8988T (cell line): ENCODE data around the gene ETFBKMT.
"Not testable (repeated sequence)": the region's sequence is repeated elsewhere in the genome, so short reads cannot be mapped to it uniquely, and the experiment has no call there.

Experiments used
- DNase-seq: peaks from one replicate; pipeline ENCODE4 v3.0.0; 2011

Gene ETFBKMT

DNA sequence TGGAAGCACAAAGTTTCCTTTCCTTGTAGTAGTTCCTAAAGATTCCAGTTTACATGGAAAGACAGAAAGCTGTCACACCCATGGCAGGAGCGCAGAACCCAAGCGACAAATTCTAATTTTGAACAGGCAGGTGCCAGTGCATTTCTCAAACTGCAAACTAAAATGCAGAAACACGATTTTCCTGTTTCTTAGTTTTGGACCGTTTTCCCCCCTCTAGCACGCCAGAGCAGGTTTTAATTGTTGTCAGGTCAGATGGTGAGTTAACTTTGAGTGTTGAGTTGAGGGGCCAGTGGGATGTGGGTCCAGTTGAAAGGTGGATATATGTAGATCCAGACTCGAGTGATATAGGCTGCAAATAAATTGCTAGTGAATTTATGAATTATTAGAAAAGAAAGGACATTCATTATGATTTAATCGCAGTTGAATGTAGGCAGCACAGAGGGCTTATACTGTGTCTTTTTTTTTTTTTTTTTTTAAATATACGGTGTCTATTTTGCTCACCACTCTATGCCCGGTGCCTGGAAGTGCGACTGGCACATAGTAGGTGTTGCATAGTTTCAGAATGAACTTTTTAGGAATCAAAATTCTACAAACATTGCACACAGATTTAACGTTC lies 909 bp upstream of the ETFBKMT start:
- DNase-seq: no peak

DNA sequence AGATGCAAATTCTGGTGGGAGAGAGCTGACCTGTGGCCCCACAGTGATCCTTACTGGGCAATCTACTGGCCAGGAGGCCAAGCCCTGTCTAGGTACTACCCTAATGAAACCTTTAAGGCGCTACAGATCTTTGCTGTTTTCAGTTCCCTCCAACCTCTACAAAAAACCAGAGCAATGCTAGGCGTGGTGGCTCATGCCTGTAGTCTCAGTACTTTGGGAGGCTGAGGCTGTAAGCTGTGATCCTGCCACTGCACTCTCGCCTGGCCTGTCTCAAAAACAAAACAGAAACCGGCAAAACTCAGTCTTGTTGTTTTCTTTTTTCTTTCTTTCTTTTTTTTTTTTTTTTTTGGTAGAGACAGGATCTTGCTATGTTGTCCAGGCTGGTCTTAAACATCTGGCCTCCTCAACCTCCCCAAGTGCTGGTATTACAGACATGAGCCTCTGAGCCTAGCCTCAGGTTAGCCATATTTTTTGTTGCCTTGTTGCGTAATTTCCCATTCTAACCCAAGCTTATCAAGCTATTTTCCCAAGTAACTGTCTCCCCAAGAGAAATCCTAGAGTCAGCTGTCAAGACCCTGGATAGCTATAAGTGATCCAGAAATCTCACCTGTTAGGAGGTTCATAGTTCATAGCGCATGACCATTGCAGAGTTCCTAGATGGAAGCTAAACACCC lies 2.8 kb downstream of the ETFBKMT start:
- DNase-seq: no peak

DNA sequence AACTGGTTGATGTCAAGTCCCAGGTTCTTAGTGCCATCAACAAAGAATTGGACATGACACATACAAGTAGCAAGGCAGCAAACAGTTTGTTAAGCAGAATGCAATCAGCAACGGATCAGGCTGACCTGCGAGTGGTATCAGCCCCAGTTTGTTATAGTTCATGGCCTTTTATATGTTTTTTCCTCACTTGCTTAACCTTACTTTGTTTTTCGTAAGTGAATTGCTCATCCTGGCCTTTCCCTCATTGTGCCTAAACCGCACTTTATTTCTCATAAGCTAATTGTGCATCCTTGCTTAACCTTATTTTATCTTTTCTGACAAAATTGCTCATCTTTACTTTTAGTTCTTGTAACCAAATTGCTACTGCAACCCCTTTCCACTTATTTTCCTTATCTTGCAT lies 4.1 kb downstream of the ETFBKMT start:
- no peak for DNase-seq

DNA sequence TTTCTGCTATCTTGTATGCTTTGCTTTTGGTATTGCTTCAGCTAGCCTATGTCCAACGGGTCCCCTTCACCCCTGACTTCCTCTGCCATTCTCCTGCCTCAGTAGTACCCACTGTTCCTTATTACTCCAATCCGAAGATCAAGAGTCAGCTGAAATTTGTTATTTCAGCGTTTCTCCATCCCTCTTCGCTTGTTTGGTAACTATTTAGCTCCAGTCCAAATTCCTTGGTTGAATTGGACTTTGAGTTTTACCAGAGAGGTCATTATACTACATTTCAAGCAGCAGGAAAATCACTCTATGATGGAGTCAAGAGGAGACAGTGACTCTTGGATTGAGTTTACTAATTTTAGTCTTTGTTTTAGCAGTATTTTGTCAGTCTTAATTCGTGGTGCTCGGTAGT lies 4.5 kb downstream of the ETFBKMT start:
- no peak for DNase-seq

DNA sequence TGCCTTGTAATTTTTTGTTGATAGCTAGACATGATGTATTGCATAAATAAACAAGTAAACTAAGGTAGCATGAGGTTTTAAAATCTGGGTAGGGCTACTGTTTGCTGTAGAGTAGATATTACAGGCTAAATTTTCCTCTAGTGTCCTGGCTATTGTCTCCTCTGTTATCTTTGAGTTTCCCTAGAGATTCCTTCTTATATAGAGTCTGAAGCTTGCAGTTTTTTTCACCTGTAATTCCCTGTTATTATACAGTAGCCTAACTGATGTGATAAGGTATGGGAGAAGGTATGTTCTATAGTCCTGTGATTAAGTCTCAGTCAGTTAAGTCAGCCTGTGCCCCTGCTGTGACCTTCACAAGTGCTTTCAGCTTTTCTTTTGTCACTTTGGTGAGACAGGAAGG lies 9.5 kb downstream of the ETFBKMT start:
- DNase-seq: no peak

DNA sequence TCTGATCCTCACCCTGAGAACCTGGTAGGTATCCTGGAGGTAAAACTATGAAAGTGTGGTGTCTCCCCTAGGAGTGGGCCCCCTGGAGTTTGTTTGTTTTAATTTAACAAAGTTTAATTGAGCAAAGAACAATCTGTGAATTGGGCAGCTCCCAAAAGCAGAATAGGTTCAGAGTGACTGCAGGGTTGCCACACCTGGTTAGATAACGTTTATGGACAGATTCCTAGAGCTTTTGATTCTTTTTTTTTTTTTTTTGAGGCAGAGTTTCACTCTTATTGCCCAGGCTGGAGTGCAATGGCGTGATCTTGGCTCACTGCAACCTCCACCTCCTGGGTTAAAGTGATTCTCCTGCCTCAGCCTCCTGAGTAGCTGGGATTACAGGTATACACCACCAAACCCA lies 10.1 kb downstream of the ETFBKMT start:
- DNase-seq: not testable (repeated sequence)

DNA sequence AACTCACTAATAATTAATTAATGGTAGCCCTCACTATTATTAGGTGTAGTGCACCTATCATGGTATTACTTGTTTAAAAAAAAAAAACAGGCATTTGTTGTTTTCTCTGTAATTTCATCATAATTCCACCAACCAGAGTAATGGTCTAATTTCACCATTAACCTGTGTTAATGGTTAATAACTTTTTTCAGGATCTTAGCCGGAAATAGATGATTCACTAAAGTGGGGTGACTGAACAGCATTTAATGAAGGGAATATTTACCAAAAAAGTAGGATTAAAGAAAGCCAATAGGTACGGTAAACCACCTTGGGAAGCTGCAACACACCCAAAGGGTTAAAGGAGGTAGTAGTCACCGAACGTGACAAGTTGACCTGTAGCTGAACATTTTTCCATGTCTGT lies 13.0 kb downstream of the ETFBKMT start:
- DNase-seq: no peak

DNA sequence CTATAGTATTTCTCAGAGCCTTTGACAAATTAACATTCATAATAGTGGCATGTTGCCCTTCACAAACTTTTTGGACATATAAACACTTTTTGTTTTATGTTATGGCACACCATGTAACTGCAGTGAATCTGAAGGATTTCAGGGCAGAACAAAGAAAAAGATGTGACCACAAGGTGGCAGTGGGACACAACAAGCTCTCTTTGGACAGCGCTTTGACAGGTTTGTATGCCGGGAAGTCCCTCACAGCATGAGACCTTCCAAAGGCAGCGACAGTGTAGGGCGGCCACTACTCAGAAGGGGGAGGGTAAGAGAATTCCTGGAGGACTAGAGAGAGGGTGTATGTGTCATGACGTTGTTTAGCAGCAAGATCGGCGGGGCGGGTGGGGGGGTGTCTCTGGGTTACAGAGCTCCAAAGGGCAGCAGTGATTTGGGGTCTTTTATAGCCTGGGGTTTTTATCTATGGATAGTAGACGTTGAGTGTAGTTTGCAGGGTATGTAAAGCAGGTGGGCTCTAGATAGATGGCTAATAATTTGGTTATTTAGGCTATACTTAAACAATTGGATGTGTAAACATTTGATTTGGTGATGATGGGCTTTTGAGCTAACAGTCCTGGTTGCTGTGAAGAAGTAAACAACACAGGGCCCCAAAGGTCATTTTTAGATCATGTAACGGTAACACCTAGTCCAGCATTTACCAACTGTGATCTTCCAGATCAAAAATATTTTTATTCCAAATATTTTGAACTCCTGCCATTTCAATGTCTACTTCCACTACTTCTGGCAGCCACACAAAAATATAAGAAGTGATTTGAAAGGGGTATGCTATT lies 22.9 kb downstream of the ETFBKMT start:
- DNase-seq: no peak

DNA sequence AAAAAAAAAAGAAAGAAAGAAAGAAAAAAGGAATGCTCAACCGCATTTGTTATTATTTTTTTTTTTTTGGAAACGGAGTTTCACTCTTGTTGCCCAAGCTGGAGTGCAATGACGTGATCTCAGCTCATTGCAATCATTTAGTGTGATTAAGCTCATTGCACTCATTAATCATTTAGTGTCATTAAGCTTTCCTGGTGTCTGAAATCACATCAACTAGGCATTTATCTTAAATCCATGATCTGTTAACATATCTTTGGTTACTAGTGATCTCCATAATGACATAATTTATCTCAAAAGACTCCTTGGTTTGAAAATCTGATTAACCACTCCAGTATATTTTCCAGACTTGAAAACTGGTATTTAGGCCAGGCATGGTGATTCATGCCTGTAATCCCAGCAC lies 26.3 kb downstream of the ETFBKMT start:
- no peak for DNase-seq

DNA sequence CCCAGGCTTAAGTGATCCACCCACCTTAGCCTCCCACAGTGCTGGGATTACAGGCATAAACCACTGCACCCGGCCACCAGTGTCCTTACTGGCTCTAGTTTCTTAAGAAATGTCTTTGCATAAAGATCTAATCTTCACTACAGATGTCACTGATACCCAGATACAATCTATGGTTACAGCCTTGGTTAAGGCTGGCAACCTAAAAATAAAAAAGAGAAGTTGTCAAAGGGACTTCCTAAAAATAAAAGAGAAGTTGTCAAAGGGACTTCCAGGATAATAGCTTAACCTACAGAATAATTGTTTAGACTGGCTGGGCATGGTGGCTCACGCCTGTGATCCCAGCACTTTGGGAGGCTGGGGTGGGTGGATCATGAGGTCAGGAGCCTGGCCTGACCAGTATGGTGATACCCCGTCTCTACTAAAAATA lies 27.6 kb downstream of the ETFBKMT start:
- no peak for DNase-seq

DNA sequence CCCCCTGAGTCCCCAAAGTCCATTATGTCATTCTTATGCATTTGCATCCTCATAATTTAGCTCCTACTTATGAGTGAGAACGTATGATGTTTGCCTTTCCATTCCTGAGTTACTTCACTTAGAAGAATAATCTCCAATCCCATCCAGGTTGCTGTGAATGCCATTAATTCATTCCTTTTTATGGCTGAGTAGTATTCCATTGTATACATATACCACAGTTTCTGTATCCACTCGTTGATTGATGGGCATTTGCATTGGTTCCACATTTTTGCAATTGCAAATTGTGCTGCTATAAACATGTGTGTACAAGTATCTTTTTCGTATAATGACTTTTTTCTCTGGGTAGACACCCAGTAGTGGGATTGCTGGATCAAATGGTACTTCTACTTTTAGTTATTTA lies 30.4 kb downstream of the ETFBKMT start:
- DNase-seq: not testable (repeated sequence)

DNA sequence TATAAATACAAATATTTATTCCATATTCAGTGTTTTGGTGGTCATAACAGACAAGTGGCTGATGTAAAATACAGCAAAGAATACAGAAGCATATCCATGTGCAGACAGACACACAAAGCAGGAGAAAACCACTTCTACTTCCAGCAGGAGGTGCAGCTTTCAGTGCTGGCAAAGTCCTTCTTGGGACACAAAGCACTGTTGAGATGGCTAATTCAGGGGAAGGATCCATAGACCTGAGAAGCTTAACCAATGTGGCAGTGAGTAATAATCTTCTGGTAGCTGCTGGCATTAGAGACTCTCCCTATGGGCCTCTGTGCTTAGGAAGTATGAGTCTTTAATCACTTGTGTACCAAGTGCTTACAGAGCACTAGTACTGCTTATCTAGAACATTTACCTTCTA lies 42.6 kb downstream of the ETFBKMT start:
- no peak for DNase-seq

DNA sequence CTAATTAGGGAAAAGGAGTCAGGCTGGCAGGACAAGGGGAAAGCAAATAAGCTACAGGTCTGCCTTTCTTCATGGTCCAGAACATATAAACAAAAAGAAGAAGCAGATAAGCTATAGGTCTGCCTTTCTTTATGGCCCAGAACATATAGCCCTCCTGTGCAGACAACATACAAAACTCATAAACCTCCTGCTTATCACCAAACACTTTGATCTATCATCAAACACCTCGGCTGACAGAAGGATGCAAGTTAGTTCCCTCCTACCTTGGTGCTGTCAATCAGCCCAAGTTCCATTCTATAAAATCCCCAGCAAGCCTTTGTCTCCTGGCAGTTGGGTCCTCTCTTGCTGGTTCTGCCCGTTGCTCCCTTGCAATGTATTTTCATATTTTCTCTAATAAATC lies 46.1 kb downstream of the ETFBKMT start:
- DNase-seq: no peak

DNA sequence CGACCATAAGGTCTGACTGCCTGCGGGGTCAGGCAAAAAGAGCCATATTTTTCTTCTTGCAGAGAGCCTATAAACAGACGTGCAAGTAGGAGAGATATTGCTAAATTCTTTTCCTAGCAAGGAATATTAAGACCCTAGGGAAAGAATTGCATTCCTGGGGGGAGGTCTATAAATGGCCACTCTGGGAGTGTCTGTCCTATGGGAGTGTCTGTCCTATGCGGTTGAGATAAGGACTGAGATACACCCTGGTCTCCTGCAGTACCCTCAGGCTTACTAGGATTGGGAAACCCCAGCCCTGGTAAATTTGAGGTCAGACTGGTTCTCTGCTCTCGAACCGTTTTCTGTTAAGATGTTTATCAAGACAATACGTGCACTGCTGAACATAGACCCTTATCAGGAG lies 48.6 kb downstream of the ETFBKMT start:
- DNase-seq: not testable (repeated sequence)

DNA sequence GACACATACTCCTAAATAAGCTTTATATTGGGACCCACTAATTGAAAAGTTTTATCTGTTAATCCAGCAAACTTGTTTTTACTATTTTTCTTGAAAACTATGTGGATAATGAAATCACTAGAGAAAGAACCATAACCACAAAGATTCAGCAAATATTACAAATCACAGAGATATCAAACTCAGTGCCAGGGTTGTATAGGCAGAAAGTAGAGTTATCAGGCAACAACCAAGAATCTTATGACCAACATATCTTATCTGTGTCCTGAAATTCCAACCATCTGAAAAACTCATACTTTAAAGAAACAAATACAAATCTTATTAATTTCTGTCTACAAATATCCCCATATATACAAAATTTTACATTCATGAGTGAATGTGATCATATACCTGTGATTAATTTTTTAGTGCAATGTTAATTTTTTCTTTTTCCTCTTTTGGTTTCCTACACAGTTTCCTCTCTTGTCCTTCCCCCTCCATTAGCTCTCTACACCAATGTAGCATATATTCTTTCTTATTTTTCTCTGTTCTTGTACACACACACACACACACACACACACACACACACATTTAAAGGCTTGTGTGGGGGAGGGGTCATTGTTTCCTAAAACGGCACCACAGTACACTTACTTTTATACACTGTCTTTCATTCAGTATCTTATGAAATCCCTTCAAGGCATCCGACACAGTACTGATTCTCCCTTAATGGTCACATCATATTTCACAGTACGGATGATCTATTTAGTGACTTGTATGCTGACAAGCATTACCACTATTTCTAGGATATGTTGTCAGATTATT lies 50.7 kb downstream of the ETFBKMT start:
- no peak for DNase-seq

DNA sequence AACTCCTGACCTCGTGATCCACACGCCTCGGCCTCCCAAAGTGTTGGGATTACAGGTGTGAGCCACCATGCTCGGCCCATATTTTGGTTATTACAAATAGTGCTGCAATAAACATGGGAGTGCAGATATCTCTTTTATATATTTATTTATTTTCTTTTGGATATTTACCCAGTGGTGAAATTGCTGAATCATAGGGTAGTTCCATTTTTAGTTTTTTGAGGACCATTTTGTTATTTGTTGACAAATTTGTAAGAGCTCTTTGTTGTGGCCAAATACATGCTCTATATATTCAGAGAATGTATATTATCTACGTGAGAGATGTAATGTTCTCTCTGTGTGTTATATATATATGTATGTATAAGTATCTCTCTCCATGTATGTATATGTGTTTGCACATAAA lies 53.4 kb downstream of the ETFBKMT start:
- no peak for DNase-seq

DNA sequence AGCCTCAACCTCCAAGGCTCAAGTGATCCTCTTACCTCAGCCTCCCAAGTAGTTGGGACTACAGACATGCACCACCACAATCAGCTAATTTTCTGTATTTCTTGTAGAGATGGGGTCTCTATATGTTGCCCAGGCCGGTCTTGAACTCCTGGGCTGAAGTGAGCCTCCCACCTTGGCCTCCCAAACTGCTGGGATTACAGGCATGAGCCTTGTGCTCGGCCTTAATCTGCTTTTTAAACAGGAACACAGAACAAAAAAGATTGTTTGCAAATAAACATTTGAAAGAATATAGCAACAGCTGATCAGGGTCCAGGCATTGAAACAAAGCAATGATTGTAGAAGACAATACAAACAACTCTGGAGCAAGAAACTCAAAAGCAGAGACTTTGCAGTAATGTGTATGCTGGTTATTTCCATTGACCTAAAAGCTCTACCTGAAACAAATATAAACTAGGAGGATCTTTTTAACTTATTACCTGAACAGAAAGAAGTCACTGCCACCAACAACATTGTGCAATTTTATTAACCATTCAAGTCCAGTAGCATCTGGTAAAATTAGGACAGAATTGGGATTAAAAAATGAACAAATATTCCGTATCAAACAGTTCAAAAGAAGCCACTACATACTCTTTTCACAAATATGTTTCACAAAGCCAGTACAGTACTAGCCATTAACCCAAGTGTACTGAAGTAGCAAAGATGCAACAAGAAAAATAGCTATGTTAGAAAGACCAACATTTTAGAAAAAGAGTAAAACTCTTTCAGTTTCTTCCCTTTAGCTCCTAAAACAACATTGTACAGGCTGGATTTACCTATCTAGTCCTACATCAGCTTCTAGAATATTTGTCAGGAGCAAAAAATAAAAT lies 55.2 kb downstream of the ETFBKMT start:
- DNase-seq: no peak

DNA sequence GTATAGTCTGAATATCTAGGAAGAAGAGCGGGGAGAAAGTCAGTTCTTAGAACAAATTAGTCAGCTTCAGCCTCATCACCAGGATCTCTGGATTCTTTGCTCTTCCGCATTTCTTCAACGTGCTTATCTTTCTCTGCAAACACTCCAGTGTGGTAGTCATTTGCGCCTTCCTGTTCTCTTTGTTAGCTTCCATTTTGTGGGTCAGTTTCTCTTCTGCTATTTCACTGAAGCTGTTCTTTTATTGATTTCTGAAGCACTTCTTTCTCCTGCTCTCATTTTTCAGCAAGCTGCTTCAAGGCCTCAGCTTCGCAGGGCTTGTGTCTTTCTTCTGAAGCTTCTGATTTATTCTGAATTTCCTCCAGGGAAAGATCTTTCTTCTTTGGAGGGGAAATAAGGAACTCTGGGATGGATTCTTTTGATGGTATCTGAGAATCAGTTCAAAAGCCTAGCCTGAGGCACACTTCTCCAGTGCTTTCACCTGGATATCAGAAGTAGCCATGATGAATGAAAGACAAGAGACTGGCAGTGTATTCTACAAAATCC lies 55.9 kb downstream of the ETFBKMT start:
- DNase-seq: no peak

DNA sequence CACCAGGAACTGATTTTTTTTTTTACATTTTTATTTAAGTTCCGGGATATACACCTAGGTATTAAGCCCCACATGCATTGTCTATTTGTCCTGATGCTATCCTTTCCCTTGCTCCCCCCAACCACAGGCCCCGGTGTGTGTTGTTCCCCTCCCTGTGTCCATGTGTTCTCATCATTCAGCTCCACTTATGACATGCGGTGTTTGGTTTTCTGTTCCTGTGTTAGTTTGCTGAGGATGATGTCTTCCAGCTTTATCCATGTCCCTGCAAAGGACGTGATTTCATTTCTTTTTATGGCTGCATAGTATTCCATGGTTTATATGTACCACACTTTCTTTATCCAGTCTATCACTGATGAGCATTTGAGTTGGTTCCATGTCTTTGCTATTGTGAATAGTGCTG lies 57.5 kb downstream of the ETFBKMT start:
- DNase-seq: not testable (repeated sequence)

DNA sequence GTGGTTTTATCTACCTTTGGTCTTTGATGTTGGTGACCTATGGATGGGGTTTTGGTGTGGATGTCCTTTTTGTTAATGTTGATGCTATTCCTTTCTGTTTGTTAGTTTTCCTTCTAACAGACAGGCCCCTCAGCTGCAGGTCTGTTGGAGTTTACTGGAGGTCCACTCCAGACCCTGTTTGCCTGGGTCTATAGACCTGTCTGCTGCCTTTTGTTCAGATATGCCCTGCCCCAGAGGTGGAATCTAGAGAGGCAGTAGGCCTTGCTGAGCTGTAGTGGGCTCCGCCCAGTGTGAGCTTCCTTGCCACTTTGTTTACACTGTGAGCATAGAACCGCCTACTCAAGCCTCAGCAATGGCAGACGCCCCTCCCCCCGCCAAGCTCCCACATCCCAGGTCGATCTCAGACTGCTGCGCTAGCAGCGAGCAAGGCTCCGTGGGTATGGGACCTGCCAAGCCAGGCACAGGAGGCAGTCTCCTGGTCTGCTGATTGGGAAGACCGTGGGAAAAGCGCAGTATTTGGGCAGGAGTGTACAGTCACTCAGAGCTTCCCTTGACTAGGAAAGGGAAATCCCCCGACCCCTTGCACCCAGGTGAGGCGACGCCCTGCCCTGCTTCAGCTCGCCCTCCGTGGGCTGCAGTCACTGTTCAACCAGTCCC lies 59.2 kb downstream of the ETFBKMT start:
- not testable (repeated sequence) for DNase-seq

DNA sequence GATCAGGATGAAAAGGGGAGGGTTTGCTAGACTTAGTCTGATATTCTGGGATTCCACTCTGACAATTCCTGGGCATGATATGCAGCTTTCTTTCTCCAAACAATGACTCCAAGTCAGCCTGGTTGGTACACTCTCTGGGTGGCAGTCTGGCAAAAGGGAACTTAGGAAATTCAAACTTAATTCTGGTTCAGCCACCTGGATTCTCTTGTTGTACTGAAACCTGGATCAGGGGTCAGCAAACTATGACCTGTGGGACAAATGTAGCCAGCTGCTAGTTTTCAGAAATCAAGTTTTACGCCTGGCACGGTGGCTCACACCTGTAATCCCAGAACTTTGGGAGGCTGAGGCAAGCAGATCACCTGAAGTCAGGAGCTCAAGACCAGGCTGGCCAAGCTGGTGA lies 63.1 kb downstream of the ETFBKMT start:
- no peak for DNase-seq
